T-helper 1 cell (primary cell): Measurements from ENCODE around the gene COPZ1.
A peak's percentile ranks its signal among the peaks of the same experiment; 100 is the strongest.
"Not testable (repeated sequence)": the region's sequence is repeated elsewhere in the genome, so short reads cannot be mapped to it uniquely, and the experiment has no call there.

Experiments used
- DNase-seq, 5 donors: peaks; one replicate each; pipeline ENCODE4 v3.0.0-alpha.2; 2012 to 2020

The COPZ1 gene

GRCh38 chr12:54294953-54295566 lies 29.9 kb upstream of the COPZ1 start:
- DNase-seq, result no peak

GRCh38 chr12:54296393-54297099 lies 28.4 kb upstream of the COPZ1 start:
- no peak for DNase-seq

GRCh38 chr12:54298904-54299303 lies 26.0 kb upstream of the COPZ1 start:
- no peak for DNase-seq

- DNase-seq, result no peak
Observed at GRCh38 chr12:54299515-54300224, 25.3 kb upstream of the COPZ1 start.

GRCh38 chr12:54300225-54300731 lies 24.7 kb upstream of the COPZ1 start:
- no peak for DNase-seq

GRCh38 chr12:54300732-54301427 lies 24.1 kb upstream of the COPZ1 start, which contains the start of gene NFE2:
NFE2 (minus strand) TSS chr12:54301015; CDS start chr12:54295248, 5,767 bp downstream.
- DNase-seq, result peak in 1 of 5 donors; percentile 29

GRCh38 chr12:54301428-54302048 lies 23.4 kb upstream of the COPZ1 start:
- DNase-seq, result no peak

GRCh38 chr12:54303640-54304039 lies 21.3 kb upstream of the COPZ1 start:
- DNase-seq, result no peak

- DNase-seq, result no peak
Observed at GRCh38 chr12:54304187-54304810, 20.6 kb upstream of the COPZ1 start.

GRCh38 chr12:54306925-54307741 lies 17.8 kb upstream of the COPZ1 start:
- peak in 1 of 5 donors; percentile 63 for DNase-seq

GRCh38 chr12:54311051-54311450 lies 13.9 kb upstream of the COPZ1 start:
- no peak for DNase-seq

- DNase-seq, result not testable (repeated sequence)
Observed at GRCh38 chr12:54312309-54312708, 12.6 kb upstream of the COPZ1 start.

- no peak for DNase-seq
Observed at GRCh38 chr12:54321363-54321762, 3.6 kb upstream of the COPZ1 start.

- DNase-seq, result not testable (repeated sequence)
Observed at GRCh38 chr12:54325442-54326109, 645 bp downstream of the COPZ1 start.

GRCh38 chr12:54328595-54329337 lies 3.8 kb downstream of the COPZ1 start:
- no peak for DNase-seq

- no peak for DNase-seq
Observed at GRCh38 chr12:54329759-54330158, 4.8 kb downstream of the COPZ1 start.

GRCh38 chr12:54330442-54330841 lies 5.5 kb downstream of the COPZ1 start:
- DNase-seq, result no peak

- DNase-seq, result no peak
Observed at GRCh38 chr12:54331461-54331860, 6.5 kb downstream of the COPZ1 start.

GRCh38 chr12:54333420-54334034 lies 8.6 kb downstream of the COPZ1 start:
- no peak for DNase-seq
